ENCODE data around the gene TRIOBP.

Gene TRIOBP

DNA sequence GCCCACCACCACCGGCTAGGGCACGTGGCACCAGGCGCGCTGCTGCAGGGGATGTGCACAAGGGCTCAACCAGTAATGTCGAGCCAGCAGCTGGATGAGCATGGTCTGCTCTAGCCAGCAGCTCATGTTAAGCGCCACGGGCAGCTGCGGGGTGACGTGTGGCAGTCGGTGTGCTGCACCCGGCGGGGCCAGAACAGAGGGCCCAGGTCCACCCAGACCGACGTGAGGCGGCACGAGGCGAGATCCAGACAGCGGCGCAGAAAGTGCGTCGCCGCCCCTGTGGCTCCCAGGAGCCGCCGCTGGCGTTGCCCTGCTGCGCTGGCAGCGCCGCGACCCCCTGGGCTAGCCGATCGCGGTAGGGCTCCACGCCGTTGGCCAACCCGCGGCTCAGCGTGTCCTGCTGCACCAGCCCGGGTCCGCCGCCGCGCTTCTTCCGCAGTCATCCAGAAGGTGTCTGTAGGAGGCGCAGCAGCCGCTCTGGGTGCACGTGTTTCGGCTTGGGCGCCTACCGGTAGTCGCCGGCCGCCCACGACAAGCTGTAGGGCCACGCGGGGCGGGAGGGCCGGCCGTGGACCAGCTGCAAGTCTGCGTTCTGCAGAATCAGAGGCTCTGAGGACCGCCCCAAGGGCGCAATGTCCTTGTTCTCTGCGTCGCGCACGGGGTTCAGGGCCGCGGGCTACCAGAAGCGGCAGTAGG is 121.7 kb downstream of the TRIOBP start:
- FAIRE-seq (peak; percentile 84), DNase-seq (ENCODE audit: insufficient read length, low spot score) (peak; percentile 79)
- no peak for TF ChIP-seq POU2F2 (IDR thresholded peaks at IDR 0.05; ENCODE audit: low read depth, low read length)
- no peak for TF ChIP-seq POLR2AphosphoS5 (IDR thresholded peaks at IDR 0.05; ENCODE audit: low read depth, low read length)
- no peak for TF ChIP-seq PAX5 (IDR thresholded peaks at IDR 0.05; ENCODE audit: insufficient read depth, low read length, severe bottlenecking)

DNA sequence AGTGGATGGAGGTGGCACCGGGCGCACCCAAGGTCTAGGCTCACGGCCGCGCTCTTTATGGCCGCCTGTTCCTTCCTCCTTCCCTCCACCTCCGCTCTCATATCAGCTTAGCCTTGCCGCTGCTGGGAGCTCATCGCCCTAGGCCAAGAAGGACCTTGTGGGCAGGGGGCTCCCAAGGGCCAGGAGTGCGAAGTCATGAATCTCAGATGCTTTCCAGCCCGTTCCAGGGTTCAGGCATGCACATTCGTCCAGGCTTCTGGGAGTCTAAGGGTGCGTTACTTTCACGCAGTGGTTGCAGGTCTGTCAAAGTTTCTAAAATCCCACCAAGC is 122.2 kb downstream of the TRIOBP start:
- no peak for TF ChIP-seq POLR2AphosphoS5 (IDR thresholded peaks at IDR 0.05; ENCODE audit: low read depth, low read length)
- TF ChIP-seq PAX5 (IDR thresholded peaks at IDR 0.05; ENCODE audit: insufficient read depth, low read length, severe bottlenecking): no peak
- no peak for TF ChIP-seq TAF1 (IDR thresholded peaks at IDR 0.05; ENCODE audit: low read depth, low read length)
- no peak for TF ChIP-seq POU2F2 (IDR thresholded peaks at IDR 0.05; ENCODE audit: low read depth, low read length)
- no peak for TF ChIP-seq POLR2A (IDR thresholded peaks at IDR 0.05; ENCODE audit: low read depth, low read length)
- TF ChIP-seq SPI1 (IDR thresholded peaks at IDR 0.05; ENCODE audit: low read depth, low read length): no peak
- FAIRE-seq (no peak), DNase-seq (ENCODE audit: insufficient read length, low spot score) (no peak)

DNA sequence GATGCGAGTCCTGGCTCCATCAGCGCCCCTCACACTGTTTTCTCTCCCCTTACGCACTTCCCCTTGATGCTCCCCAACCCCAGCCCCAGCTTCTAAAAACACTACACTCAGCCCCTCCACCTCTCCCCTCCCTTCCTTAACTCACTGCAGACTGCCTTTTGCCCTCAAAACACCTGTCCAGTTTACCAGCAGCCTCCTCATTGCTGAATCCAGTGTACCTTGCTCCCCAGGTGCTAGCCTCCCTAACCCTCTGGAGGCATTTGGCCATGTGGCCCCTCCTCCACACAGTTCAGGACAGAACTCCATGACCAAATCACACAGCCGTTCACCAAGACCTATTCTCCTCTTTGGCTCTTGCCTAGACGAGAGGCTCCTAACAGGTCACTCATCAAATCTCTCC is 123.5 kb downstream of the TRIOBP start:
- no peak for TF ChIP-seq SPI1 (IDR thresholded peaks at IDR 0.05; ENCODE audit: low read depth, low read length)
- TF ChIP-seq POU2F2 (IDR thresholded peaks at IDR 0.05; ENCODE audit: low read depth, low read length): no peak
- TF ChIP-seq PAX5 (IDR thresholded peaks at IDR 0.05; ENCODE audit: insufficient read depth, low read length, severe bottlenecking): no peak
- DNase-seq (ENCODE audit: insufficient read length, low spot score) (no peak), FAIRE-seq (no peak)

DNA sequence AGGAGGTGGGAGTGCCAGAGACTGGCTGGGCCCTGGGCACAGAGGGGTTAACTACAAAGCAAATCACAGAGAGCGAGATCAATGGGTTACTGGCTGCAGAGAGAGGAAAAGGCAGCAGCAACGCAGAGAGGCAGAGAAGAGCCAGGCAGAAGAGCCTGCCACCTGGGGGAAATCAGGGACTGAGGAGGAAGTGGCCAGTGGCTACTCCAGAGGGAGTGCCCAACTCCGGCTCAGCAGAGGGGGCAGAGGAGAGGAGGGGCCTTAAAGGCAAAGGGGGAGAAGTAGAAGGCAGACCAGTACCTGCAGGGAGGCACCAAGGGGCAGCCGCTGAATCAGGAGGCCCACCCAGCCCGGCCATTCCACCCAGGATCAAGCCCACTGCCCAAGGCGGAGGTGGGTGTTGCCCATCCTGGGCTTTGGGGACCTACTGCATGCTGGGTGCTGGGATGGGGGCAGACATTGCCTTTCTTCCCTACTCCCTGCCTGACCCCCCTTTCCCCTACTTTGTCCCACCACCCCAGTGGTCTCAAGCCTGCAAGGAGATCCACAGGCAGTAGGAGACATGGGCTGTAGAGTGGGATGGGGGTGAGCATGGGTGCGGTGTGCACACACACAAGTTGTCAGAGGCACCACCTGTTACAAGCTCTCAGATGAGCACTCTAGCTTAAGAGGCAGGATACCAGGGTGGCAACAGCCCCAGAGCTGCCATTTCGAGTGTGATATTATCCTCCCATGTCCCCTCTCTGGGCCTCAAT is 125.4 kb downstream of the TRIOBP start:
- FAIRE-seq (no peak), DNase-seq (ENCODE audit: insufficient read length, low spot score) (no peak)
- no peak for TF ChIP-seq TAF1 (IDR thresholded peaks at IDR 0.05; ENCODE audit: low read depth, low read length)
- TF ChIP-seq POLR2AphosphoS5 (IDR thresholded peaks at IDR 0.05; ENCODE audit: low read depth, low read length): no peak
- TF ChIP-seq SPI1 (IDR thresholded peaks at IDR 0.05; ENCODE audit: low read depth, low read length): no peak
- no peak for TF ChIP-seq POU2F2 (IDR thresholded peaks at IDR 0.05; ENCODE audit: low read depth, low read length)
- TF ChIP-seq PAX5 (IDR thresholded peaks at IDR 0.05; ENCODE audit: insufficient read depth, low read length, severe bottlenecking): no peak
- no peak for TF ChIP-seq POLR2A (IDR thresholded peaks at IDR 0.05; ENCODE audit: low read depth, low read length)

DNA sequence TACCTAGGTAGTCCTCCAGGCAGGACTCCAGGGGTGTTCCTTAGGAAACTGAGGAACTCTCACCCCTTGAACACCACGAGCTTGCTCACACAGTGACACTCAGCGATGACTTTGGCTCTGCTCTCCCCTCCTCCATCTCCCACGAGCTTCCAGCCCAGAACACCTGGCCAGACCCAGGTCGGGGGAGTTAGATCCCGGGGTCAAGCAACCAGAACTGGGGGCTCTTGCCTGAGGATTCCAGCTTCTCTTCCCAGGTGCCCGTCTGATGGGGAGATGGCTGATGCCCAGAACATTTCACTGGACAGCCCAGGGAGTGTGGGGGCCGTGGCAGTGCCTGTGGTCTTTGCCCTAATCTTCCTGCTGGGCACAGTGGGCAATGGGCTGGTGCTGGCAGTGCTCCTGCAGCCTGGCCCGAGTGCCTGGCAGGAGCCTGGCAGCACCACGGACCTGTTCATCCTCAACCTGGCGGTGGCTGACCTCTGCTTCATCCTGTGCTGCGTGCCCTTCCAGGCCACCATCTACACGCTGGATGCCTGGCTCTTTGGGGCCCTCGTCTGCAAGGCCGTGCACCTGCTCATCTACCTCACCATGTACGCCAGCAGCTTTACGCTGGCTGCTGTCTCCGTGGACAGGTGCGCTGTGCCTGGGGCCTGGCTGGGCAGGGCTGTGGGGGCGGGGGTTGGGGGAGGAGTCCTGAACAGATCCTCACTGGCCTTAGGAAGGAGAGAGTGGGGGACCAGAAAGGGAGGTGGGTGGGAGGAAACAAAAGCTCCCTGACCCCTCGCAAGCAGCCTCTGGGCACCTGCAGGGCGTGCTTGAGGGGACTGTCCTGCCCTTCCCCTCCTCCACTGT is 126.5 kb downstream of the TRIOBP start, which contains the start of gene GALR3:
Gene GALR3 (plus strand): TSS at position 249 of the 852 bp plus-strand sequence. CDS start 25 bp downstream, at position 274.
- no peak for FAIRE-seq
- no peak for DNase-seq (ENCODE audit: insufficient read length, low spot score)
- TF ChIP-seq TAF1 (IDR thresholded peaks at IDR 0.05; ENCODE audit: low read depth, low read length): no peak
- TF ChIP-seq POLR2AphosphoS5 (IDR thresholded peaks at IDR 0.05; ENCODE audit: low read depth, low read length): no peak
- no peak for TF ChIP-seq PAX5 (IDR thresholded peaks at IDR 0.05; ENCODE audit: insufficient read depth, low read length, severe bottlenecking)

DNA sequence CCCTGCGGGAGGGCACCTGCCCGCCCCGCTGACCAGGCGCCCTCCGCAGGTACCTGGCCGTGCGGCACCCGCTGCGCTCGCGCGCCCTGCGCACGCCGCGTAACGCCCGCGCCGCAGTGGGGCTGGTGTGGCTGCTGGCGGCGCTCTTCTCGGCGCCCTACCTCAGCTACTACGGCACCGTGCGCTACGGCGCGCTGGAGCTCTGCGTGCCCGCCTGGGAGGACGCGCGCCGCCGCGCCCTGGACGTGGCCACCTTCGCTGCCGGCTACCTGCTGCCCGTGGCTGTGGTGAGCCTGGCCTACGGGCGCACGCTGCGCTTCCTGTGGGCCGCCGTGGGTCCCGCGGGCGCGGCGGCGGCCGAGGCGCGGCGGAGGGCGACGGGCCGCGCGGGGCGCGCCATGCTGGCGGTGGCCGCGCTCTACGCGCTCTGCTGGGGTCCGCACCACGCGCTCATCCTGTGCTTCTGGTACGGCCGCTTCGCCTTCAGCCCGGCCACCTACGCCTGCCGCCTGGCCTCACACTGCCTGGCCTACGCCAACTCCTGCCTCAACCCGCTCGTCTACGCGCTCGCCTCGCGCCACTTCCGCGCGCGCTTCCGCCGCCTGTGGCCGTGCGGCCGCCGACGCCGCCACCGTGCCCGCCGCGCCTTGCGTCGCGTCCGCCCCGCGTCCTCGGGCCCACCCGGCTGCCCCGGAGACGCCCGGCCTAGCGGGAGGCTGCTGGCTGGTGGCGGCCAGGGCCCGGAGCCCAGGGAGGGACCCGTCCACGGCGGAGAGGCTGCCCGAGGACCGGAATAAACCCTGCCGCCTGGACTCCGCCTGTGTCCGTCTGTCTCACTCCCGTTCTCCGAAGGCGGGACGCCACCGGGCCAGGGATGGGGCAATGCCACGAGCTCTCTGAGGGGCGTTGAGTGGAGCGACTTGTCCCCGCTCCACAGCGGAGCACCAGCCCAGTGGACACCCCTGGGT is 128.1 kb downstream of the TRIOBP start:
- no peak for TF ChIP-seq POLR2AphosphoS5 (IDR thresholded peaks at IDR 0.05; ENCODE audit: low read depth, low read length)
- TF ChIP-seq TAF1 (IDR thresholded peaks at IDR 0.05; ENCODE audit: low read depth, low read length): no peak
- TF ChIP-seq POLR2A (IDR thresholded peaks at IDR 0.05; ENCODE audit: low read depth, low read length): no peak
- TF ChIP-seq PAX5 (IDR thresholded peaks at IDR 0.05; ENCODE audit: insufficient read depth, low read length, severe bottlenecking): no peak
- TF ChIP-seq POU2F2 (IDR thresholded peaks at IDR 0.05; ENCODE audit: low read depth, low read length): no peak
- no peak for TF ChIP-seq SPI1 (IDR thresholded peaks at IDR 0.05; ENCODE audit: low read depth, low read length)
- DNase-seq (ENCODE audit: insufficient read length, low spot score) (peak; percentile 50), FAIRE-seq (peak; percentile 81)
